NCI-H2227 (cell line): ENCODE results near the gene ABCD1.
A peak's percentile ranks its signal among the peaks of the same experiment; 100 is the strongest.

Source experiments
- DNase-seq: peaks from one replicate; lab custom pipeline; 2025; ENCODE audit not compliant: unreplicated experiment; lab: John Stamatoyannopoulos, UW

The ABCD1 gene

DNA sequence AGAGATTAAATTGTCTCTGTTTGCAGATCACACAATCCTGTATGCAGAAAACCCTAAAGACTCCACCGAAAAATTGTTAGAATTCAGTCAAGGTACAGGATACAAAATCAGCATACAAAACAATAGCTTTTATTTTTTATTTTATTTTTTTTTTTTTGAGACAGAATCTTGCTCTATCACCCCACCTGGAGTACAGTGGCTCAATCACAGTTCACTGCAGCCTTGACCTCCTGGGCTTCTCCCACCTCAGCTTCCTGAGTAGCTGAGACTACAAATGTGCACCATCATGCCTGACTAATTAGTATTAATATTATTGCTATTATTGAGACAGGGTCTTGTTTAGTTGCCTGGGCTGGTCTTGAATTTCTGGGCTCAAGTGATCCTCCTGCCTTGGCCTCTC is 30.5 kb downstream of the ABCD1 start:
- DNase-seq = no peak

DNA sequence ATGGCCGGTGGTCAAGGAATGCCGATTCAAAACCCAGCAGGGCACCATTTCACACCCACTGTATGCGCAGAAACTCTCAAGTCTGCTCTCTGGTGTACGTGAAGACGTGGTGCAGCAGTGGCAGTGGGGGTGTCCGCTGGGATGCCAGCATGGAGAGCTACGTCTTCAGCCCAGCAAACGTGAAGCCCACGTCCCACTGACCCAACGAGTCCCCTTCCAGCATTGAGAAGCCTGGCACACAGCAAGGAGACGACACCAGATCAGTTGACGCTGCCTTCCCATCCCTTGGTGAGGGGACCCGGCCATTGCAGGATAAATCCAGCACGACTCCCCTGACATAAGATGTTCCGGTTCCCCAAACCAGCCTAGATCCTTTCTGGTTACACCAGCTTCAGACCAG is 37.2 kb downstream of the ABCD1 start:
- no peak for DNase-seq

DNA sequence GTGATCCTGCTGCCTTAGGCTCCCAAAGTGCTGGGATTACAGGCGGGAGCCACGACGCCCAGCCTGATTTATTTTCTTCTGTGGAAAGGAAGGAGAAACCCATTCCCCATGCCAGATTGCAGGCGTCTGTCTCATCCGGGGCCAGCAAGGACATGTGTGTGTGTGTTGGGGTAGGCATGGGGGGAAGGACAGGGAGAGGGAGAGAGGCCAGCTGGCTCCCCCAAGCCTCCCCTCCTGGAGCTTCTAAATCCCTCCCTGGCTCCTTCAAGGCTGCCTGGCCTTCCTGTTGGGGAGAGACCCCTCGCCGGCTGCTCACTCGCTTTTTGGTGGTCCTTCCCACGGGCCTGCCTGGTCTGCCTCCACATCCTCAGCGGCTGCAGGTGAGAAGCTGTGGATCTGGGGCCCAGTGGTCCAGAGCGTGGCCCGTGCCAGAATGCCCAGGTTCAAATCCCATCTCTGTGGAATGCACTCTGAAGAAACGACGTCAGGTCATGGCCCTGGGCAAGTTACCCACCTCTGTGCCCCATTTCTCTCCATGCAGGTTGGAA is 38.0 kb downstream of the ABCD1 start:
- no peak for DNase-seq

DNA sequence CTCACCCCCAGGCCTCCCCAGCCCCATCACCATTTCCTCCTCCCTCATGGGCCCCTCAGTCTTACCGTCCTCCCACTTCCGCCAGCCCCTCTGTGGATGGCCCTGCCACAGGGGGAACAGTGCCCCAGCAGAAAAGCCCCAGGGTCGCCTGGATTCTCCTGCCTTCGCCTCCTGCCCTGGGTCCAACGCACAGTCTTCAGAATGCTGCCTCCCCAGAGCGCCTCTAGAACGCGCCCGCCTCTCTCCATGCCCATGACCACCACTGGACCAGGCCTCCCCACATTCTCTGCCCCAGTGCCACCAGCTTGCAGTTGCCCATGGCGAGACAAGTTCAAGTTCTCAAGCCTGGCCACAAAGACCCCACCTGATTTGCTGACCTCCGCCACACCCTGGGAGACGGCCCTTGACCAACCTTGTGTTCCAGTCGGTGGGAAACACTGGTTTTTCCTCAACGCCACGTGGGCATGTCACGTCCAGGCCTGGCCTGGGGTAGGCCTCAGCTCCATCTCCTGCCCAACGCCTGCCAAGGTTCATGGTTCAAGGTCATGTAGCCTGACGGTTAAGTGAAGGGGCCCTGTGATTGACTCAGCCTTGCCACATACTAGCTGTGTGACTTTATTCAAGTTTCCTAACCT is 38.8 kb downstream of the ABCD1 start:
- no peak for DNase-seq

DNA sequence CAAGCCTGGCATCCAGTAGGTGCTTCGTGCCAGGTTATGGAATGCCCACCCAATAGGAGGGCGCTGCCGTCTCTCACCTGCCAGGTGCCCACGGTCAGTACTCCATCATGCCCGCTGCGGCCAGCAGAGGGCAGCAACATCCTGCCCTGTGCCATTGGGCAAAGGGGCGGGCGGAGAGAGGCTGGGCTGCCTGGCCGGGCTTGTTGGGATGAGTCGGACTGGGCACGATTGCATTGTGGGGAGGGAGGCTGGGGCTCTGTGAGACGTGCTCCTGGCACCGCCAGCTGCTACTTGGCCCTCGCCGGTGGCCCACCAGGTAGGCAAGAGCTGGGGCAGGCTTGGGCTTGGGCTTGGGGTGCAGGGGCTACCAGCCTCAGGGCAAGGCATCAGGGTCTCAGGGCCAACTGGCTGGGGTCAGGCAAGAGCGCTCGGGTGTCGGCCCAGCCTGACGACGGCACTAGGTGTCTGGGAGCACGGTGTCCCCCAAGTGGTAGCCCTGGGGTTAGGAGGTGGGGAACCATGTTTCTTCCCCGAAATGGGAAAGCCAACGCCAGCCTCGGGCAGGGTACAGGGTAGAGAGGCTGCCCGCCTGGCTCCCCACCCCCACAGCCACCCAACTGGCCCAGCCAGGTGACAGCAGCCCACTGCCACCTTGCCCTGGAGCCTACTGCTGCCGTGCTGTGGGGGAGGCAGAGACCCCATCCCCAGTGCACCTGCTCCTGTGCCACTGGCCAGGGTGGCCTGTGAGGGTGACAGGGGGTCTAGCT is 39.5 kb downstream of the ABCD1 start, which contains the start of gene PLXNB3:
TSS of gene PLXNB3 (plus strand) at position 261 of the 767 bp plus-strand sequence. CDS start 1,287 bp downstream, outside the sequence.
- peak; percentile 86 for DNase-seq

DNA sequence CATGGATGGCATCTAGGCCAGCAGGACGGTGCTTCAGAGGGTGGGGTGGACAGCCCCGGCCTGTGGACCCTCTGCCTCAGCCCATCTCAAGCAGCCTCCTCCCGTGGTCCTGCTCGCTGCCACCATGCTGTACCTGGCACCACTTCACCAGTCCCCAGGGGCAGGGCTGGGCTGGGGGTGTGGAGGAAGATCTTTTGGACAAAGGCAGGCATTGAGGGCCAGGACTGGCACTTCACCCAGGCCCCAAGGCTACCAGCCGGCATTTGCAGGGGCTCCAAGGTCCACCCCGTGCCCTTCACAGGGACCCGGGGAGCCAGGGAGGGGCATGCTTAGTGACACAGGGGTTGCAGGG is 40.1 kb downstream of the ABCD1 start:
- DNase-seq = no peak

DNA sequence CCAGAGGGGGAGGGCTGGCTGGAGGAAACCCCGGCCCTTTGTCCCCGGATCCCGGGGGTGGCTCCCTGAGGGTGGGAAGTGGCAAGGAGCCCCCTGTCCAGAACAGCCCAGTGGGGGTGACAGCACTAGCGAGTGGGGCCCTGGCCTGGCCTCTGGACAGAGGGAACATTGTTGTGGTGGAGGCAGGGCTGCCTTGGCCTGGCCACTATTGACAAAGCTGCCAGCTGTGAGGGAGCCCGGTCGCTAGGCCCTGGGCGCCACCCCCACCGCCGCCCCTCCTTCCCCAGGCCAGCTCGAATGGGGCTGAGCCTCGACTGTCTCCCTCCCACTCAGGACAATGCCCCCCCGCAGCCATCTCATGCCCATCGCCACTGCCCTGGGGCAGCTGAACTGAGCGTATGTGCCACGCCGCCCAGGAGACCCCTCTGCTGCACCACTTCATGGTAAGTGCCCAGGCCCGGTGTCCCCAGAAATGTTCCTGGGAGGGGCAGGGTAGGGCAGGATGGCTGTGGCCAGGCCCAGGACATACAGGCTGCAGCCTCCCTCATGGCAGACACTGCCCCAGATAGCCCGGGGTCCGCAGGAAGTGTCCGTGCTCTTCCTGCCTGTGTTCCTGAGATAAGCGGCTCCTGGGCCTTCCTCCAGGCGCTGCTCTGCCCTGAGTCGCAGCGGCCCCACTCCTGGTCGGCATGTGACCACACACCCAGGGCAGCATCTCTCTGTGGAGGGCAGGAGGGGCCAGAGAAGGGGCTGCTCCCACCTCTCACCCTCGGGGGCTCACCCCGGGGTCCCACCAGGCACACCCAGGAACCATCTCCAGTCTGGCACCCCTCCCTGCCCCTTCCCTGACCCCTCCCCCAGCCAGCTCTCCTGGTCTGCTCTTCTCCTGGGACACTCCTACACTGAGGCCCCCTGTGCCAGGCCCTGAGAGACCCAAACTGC is 40.8 kb downstream of the ABCD1 start:
- no peak for DNase-seq

DNA sequence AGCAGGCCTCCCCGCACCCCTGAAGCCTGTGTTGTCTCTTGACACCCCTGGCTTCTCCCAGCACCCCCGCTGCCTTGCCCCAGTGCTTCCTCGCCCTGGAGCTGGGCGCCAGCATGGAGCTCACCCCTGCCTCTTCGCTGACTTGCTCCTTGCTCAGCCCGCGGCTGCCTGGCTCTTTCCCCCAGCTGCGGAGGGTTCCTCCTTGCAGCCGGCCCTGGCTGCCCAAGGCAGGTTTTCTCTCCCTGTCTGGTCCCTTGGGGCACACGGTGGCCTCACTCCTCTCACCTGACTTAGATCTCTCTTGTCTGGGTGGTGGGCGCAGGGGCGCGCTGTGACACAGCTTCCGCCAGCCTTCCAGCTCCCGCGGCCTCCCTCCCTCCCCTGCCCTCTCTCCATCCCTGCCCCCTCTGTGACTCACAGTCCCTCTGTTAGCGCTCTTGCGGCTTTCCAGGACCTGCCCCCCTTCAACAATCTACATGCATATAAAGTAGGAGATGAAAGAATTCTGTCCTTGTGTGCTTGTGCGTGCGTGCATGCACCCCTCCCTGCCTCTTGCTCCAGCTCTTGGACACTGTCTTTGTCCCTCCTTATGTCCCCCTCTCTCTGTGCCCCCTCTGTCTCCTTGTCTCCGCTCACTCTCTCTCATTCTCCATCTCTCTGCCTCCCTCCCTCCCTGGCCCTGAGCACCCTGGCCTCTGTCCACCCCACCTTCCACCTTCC is 41.6 kb downstream of the ABCD1 start:
- DNase-seq = peak; percentile 44

DNA sequence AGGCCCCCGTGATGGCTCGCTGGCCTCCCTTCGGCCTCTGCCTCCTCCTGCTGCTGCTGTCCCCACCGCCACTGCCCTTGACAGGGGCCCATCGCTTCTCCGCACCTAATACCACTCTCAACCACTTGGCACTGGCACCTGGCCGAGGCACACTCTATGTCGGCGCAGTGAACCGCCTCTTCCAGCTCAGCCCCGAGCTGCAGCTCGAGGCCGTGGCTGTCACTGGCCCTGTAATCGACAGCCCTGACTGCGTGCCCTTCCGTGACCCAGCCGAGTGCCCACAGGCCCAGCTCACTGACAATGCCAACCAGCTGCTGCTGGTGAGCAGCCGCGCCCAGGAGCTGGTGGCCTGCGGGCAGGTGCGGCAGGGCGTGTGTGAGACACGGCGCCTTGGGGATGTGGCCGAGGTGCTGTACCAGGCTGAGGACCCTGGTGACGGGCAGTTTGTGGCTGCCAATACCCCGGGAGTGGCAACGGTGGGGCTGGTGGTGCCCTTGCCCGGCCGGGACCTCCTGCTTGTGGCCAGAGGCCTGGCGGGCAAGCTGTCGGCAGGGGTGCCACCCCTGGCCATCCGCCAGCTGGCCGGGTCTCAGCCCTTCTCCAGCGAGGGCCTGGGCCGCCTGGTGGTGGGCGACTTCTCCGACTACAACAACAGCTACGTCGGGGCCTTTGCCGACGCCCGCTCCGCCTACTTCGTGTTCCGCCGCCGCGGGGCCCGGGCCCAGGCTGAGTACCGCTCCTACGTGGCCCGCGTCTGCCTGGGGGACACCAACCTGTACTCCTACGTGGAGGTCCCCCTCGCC is 42.4 kb downstream of the ABCD1 start:
- DNase-seq = no peak

DNA sequence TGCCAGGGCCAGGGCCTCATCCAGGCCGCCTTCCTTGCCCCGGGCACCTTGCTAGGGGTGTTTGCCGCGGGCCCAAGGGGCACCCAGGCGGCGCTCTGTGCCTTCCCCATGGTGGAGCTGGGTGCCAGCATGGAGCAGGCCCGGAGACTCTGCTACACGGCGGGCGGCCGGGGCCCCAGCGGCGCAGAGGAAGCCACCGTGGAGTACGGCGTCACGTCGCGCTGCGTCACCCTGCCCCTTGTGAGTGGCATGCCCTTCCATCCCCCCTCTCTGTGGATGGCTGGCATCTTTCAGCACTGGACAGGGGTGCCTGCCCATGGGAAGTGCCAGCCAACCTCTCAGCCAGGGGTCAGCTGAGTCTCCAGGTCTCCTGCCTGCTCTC is 43.0 kb downstream of the ABCD1 start:
- no peak for DNase-seq

DNA sequence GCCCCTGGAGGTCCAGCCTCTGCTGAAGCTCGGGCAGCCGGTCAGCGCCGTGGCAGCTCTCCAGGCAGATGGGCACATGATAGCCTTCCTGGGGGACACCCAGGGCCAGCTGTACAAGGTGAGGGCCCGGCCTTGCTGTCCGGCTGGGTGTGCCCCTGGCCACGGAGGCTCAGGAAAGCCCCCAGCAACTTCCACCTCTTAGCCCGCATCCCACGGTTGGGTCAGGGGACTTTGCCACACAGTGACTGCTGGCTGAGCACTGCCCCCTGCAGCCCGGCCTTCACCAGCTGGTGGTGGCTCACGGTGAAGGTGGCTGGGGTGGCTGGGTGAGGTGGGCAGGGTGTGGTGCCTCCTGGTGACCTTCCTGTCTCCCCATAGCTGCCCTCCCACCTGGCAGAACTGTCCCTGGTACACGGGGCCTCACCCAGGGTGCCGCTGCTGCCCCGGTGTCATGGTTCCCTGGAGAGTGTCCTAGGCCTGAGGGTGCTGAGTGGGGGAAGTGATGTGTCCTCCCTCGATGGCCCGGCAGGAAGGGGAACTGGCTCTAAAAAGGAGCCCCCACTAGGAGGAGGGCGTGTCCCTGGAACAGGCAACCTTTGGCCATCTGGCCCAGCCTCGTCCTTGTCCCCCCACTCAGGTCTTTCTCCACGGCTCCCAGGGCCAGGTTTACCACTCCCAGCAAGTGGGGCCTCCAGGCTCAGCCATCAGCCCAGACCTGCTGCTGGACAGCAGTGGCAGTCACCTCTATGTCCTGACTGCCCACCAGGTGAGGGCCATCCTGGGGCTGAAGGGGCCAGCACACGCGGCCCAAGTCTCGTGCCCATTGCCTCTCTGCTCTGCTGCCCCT is 43.9 kb downstream of the ABCD1 start:
- no peak for DNase-seq

DNA sequence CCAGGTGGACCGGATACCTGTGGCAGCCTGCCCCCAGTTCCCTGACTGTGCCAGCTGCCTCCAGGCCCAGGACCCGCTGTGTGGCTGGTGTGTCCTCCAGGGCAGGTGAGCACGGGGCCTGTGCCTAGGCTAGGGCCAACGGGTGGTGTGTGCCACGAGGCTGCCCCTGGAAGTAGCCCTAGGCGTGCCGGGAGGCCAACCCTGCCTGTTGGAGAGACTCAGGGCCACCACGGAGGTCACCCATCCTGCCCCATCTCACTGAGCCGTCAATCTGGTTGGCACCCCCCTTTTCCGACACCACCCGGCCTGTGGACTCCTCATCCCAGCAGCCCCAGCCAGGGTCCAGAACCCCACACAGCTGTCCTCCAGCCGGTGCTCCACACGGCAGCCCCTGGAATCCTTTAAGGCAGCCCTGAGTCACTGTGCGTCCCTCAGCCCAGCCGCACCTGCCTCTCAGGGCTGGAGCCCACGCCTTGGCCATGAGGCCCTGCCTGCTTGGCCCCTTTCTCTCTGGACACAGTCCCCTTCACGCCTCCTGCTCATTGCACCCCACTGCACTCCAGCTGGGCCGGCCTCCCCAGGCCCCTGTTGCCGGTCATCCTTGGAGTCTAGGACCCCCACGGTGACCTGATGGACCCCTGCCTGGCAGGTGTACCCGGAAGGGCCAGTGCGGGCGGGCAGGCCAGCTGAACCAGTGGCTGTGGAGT is 44.7 kb downstream of the ABCD1 start:
- DNase-seq = no peak

DNA sequence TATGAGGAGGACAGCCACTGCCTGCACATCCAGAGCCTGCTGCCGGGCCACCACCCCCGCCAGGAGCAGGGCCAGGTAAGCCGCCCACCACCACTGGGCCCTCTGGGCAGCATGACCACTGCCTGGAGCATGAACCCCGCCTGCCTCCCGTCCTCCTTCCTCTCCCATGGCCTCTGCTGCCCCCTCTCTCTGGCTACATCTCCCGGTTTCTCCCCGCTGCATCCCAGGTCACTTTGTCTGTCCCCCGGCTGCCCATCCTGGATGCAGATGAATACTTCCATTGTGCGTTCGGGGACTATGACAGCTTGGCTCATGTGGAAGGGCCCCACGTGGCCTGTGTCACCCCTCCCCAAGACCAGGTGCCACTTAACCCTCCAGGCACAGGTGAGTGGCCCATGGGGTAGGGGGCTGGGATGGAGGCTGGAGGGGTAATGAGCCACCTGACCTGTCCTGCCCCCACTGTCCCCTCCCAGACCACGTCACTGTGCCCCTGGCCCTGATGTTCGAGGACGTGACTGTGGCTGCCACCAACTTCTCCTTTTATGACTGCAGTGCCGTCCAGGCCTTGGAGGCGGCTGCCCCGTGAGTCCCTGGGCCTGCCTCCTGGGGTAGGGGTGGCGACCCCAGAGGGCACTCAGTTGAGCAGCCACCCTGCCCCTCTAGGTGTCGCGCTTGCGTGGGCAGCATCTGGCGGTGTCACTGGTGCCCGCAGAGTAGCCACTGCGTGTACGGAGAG is 45.4 kb downstream of the ABCD1 start:
- no peak for DNase-seq

DNA sequence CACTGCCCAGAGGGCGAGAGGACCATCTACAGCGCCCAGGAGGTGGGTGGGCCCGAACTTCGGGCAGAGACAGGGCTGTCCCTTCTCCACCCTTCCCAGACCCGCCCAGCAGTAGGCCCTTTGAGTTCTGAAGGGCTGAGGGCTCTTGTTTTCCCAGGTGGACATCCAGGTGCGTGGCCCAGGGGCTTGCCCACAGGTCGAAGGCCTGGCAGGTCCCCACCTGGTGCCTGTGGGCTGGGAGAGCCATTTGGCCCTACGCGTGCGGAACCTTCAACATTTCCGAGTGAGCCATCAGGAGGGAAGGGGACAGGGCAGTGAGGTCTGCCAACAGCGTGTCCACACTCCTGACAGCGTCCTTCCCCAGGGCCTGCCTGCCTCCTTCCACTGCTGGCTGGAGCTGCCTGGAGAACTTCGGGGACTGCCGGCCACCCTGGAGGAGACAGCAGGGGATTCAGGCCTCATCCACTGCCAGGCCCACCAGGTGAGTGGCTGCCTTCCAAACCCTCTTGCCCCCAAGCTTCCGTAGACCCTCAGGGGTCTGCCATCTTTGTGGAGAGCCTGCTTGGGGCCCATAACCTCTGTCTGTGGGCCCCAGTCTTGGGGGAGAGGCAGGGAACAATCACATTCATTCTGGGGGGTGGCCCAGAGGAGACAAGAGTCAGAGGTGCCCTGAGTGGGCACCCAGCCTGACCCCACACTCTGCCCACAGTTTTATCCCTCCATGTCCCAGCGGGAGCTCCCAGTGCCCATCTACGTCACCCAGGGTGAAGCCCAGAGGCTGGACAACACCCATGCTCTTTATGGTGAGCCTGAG is 46.2 kb downstream of the ABCD1 start:
- DNase-seq = no peak

DNA sequence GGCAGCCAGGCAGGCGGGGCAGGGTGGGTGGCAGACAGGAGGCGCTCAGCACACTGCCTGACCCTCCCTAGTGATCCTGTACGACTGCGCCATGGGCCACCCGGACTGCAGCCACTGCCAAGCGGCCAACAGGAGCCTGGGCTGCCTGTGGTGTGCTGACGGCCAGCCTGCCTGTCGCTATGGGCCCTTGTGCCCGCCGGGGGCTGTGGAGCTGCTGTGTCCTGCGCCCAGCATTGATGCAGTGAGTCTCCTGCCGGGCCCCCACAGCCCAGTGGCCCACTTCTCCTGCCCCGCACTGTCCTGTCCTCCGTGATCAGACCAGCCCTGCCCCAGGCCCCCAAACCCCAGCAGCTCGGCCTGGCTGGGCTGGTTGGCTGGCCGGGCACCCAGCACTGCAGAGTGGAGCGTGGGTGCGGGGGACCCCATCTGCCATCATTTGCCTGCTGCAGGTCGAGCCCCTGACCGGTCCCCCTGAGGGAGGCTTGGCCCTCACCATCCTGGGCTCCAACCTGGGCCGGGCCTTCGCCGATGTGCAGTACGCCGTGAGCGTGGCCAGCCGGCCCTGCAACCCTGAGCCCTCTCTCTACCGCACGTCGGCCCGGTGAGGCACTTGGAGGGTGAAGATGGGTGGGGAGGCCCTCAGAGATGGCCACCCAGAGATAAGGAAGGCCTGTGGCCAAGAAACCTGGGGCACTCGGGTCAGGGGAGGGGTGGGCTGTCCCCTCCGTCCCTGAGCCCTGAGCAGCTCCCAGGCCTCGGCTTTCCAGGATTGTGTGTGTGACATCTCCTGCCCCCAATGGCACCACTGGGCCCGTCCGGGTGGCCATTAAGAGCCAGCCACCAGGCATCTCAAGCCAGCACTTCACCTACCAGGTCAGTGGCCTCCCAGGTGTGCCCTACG is 47.0 kb downstream of the ABCD1 start:
- no peak for DNase-seq
